NK-92 (cell line): ENCODE results near the gene AFAP1.

Experiments
- DNase-seq: peaks from one replicate; lab custom pipeline; 2025; ENCODE audit not compliant: unreplicated experiment; lab: John Stamatoyannopoulos, UW

Gene AFAP1

GRCh38 chr4:7867701-7868435, 71.8 kb downstream of the AFAP1 start:
- DNase-seq = no peak

- no peak for DNase-seq
These were observed 72.5 kb downstream of the AFAP1 start for GRCh38 chr4:7867191-7867590.

GRCh38 chr4:7865533-7865932, 74.1 kb downstream of the AFAP1 start:
- no peak for DNase-seq

- no peak for DNase-seq
These were observed 75.0 kb downstream of the AFAP1 start for GRCh38 chr4:7864685-7865084.

GRCh38 chr4:7863911-7864681, 75.6 kb downstream of the AFAP1 start:
- DNase-seq = no peak

- DNase-seq = no peak
These were observed 77.0 kb downstream of the AFAP1 start for GRCh38 chr4:7862561-7863192.

- no peak for DNase-seq
These were observed 78.2 kb downstream of the AFAP1 start for GRCh38 chr4:7861440-7861881.

- DNase-seq = no peak
These were observed 79.0 kb downstream of the AFAP1 start for GRCh38 chr4:7860600-7861163.

GRCh38 chr4:7859326-7859725, 80.3 kb downstream of the AFAP1 start:
- no peak for DNase-seq

- no peak for DNase-seq
These were observed 81.2 kb downstream of the AFAP1 start for GRCh38 chr4:7858498-7858897.

GRCh38 chr4:7857993-7858392, 81.7 kb downstream of the AFAP1 start:
- no peak for DNase-seq

GRCh38 chr4:7857238-7857701, 82.4 kb downstream of the AFAP1 start:
- DNase-seq = no peak

- DNase-seq = no peak
These were observed 83.9 kb downstream of the AFAP1 start for GRCh38 chr4:7855731-7856130.

GRCh38 chr4:7854697-7855370, 84.8 kb downstream of the AFAP1 start:
- DNase-seq = no peak

GRCh38 chr4:7854216-7854615, 85.4 kb downstream of the AFAP1 start:
- no peak for DNase-seq

GRCh38 chr4:7853271-7853670, 86.4 kb downstream of the AFAP1 start:
- DNase-seq = no peak

- DNase-seq = no peak
These were observed 87.0 kb downstream of the AFAP1 start for GRCh38 chr4:7852568-7853185.

GRCh38 chr4:7850489-7850888, 89.2 kb downstream of the AFAP1 start:
- DNase-seq = no peak

GRCh38 chr4:7847206-7847605, 92.5 kb downstream of the AFAP1 start:
- no peak for DNase-seq

- DNase-seq = no peak
These were observed 94.0 kb downstream of the AFAP1 start for GRCh38 chr4:7845493-7846128.
